Measurements from ENCODE around the gene RBBP4.
"Not testable (repeated sequence)": the region's sequence is repeated elsewhere in the genome, so short reads cannot be mapped to it uniquely, and the experiment has no call there.

GRCh38 chr1:32630173-32630572 is 20.8 kb upstream of the RBBP4 start:
- TF ChIP-seq CTCF (IDR thresholded peaks at IDR 0.05); EZH2 (IDR thresholded peaks at IDR 0.05; ENCODE audit: borderline replicate concordance, insufficient read depth, low read depth, low read length, poor library complexity, severe bottlenecking): not testable (repeated sequence)

All from B cell (primary cell).